ENCODE measurements around the gene PDLIM1. TPM values are rescaled to one million over a fixed set of nuclear protein-coding genes. Genes with fewer than 3 reads are reported as not detected.

PDLIM1 gene
- total and polyA plus RNA-seq, 2 of the 13 experiments (the other 11 are each of a cell fraction or from before 2014, with no cell fraction given): 119 to 123 TPM

- TF ChIP-seq ZBTB34 (CRISPR knock-in tag; IDR thresholded peaks at IDR 0.05) (peak; percentile 95), LCORL (IDR thresholded peaks at IDR 0.05) (no peak), LCORL (CRISPR knock-in tag; IDR thresholded peaks at IDR 0.05) (peak; percentile 84), ZMYM2 (CRISPR knock-in tag; IDR thresholded peaks at IDR 0.05) (peak; percentile 77), CEBPB (IDR thresholded peaks at IDR 0.05; ENCODE audit: borderline replicate concordance, low read depth, low read length) (peak; percentile 88; the same call in 1 of the 2 replicates), ZC3H13 (CRISPR knock-in tag; IDR thresholded peaks at IDR 0.05) (no peak), ZFP62 (CRISPR knock-in tag; IDR thresholded peaks at IDR 0.05) (no peak), NFIC (IDR thresholded peaks at IDR 0.05; ENCODE audit: low read length) (peak; percentile 88), KDM4B (CRISPR knock-in tag; IDR thresholded peaks at IDR 0.05) (peak; percentile 92), ZNF205 (CRISPR knock-in tag; IDR thresholded peaks at IDR 0.05) (peak; percentile 91), ARNTL (CRISPR knock-in tag; IDR thresholded peaks at IDR 0.05) (peak; percentile 29; the same call in 1 of the 2 replicates), SALL1 (CRISPR knock-in tag; IDR thresholded peaks at IDR 0.05) (peak; percentile 92), BHLHE40 (IDR thresholded peaks at IDR 0.05; ENCODE audit: low read length) (0 out of 2 replicates have a peak, but pooled peaks have one; percentile 11), NFRKB (IDR thresholded peaks at IDR 0.05) (no peak), ZNF775 (CRISPR knock-in tag; IDR thresholded peaks at IDR 0.05; ENCODE audit: borderline replicate concordance) (no peak), MIER3 (CRISPR knock-in tag; IDR thresholded peaks at IDR 0.05; ENCODE audit: borderline replicate concordance) (peak; percentile 66; the same call in 1 of the 2 replicates), ARNT (IDR thresholded peaks at IDR 0.05) (no peak), FOXO1 (CRISPR knock-in tag; IDR thresholded peaks at IDR 0.05) (peak; percentile 91), CC2D1A (CRISPR knock-in tag; IDR thresholded peaks at IDR 0.05) (no peak), ZNF75D (CRISPR knock-in tag; IDR thresholded peaks at IDR 0.05; ENCODE audit: borderline replicate concordance) (no peak), ELF1 (CRISPR knock-in tag; IDR thresholded peaks at IDR 0.05) (peak; percentile 53), ADNP (CRISPR knock-in tag; IDR thresholded peaks at IDR 0.05) (no peak), FOXA3 (CRISPR knock-in tag; IDR thresholded peaks at IDR 0.05) (peak; percentile 99), ZNF30 (CRISPR knock-in tag; IDR thresholded peaks at IDR 0.05) (no peak), ZBTB42 (CRISPR knock-in tag; IDR thresholded peaks at IDR 0.05) (no peak), SETDB1 (CRISPR knock-in tag; IDR thresholded peaks at IDR 0.05; ENCODE audit: borderline replicate concordance) (no peak), HCFC1 (IDR thresholded peaks at IDR 0.05; ENCODE audit: low read depth, low read length) (no peak), ZNF605 (CRISPR knock-in tag; IDR thresholded peaks at IDR 0.05) (peak; percentile 60; the same call in 1 of the 2 replicates)
- TF ChIP-seq, protein P1, sequence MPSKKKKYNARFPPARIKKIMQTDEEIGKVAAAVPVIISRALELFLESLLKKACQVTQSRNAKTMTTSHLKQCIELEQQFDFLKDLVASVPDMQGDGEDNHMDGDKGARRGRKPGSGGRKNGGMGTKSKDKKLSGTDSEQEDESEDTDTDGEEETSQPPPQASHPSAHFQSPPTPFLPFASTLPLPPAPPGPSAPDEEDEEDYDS (CRISPR knock-in tag; IDR thresholded peaks at IDR 0.05): peak; percentile 36; the same call in 1 of the 2 replicates
Observed at GRCh38 chr10:95278061-95278988, 12.5 kb downstream of the PDLIM1 start (continued).
